ENCODE results near the gene MTMR11.

DNA sequence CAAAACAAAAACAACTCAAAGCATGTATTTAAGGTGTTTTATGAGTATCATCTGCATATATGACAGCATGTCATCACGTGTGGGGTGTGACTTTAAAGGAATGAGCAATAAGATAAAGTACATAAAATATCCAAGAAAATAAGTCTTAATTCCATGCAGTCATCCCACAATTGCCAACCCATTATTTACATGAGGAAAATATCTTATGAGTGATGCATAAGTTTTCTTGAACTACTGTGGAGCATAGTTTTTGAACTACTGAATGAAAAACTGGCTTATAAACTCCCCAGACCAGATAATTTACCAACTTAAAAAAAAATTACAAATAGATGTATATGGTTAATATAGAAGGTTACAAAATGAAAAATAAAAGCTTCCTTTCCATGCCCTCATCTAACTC is 29.7 kb upstream of the MTMR11 start:
- TF ChIP-seq CTCF (conservative IDR thresholded peaks at IDR 0.05; ENCODE audit: low read length) (no peak), EZH2phosphoT487 (IDR thresholded peaks at IDR 0.05; ENCODE audit: borderline replicate concordance) (no peak)
